ENCODE measurements around the gene KCND1. TPM values are rescaled to one million over a fixed set of nuclear protein-coding genes. Genes with fewer than 3 reads are reported as not detected.

The KCND1 gene
- total RNA-seq, 1 donor from 2014 or later: 0.41 TPM

DNA sequence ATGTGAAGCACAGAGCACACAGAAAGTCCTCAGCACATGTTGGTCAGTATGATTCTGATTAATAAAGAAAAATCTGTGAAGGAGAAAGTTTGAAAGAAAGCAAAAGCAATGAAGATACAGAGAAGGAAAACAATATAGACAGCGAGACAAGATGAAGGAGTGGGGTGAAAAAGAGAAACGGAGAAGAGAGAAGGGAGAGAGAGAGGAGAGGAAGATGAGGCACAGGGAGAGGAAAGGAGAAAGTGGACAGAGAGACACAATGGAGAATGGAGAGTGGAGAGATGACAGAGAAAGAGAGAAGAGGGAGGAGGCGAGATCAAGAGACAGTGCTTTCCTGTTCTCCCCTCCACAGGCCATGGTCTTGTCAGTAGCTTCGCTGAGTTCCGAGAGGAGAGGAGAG is 3.9 kb upstream of the KCND1 start:
- FAIRE-seq (no peak), DNase-seq (ENCODE audit: low spot score in 2 of 2) (no peak)

DNA sequence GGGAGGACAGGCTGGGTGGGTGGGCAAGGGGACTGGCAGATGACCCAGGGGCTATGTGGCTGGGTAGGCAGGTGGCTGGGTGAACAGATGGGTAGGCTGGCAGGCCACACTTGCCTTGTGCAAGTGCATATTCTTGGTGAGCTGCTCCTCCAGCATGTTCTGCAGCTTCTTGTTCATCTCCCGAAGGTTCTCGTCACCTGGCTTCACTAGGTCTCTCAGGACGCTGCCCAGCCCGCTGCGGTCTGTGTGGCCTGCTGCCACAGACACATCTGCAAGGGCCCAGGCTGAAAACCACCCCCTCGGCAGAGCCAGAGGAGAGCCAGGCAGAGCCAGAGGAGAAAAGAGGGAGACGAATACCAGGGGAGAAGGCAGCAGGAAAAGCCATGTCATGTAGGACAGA is 3.4 kb upstream of the KCND1 start:
- no peak for FAIRE-seq
- no peak for DNase-seq (ENCODE audit: low spot score in 2 of 2)

DNA sequence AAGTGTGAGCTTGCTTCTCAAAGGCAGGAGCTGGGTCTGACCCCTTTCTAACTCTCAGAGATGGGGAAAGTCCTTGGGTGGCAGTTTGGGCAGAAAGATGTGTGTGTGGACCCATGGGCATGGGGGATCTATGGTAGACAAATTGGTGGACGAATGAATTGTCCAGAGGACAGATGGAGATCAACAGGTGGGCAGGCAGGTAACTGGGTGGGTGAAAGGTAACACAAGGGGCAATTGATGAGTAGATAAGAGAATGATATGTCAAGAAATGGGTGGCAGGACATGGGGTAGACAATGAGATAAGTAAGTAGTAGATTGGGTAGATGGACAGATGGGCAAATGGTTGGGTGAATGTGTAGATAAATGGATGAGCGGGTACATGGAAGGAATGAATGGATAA is 2.9 kb upstream of the KCND1 start:
- no peak for DNase-seq (ENCODE audit: low spot score in 2 of 2)
- FAIRE-seq: no peak

DNA sequence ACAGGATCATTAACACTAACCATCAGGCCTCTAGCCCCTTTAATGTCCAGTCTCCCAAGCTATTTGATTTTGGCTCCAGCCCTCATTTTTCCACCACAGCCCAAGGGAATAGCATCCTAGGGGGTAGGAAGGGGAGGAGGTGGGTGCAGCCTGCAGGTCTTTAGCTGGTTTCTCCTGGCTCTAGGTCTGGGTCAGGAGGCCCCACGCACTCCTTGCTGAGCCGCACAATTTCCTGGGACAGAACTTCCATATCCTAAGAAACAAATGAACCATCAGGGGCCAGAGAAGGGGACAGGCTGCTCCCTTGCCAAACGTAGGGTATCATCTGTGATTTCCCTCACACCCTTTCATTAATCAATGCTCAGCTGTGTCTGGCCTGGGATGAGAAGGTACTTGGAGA is 2.4 kb upstream of the KCND1 start:
- DNase-seq (ENCODE audit: low spot score in 2 of 2) (no peak), FAIRE-seq (no peak)

DNA sequence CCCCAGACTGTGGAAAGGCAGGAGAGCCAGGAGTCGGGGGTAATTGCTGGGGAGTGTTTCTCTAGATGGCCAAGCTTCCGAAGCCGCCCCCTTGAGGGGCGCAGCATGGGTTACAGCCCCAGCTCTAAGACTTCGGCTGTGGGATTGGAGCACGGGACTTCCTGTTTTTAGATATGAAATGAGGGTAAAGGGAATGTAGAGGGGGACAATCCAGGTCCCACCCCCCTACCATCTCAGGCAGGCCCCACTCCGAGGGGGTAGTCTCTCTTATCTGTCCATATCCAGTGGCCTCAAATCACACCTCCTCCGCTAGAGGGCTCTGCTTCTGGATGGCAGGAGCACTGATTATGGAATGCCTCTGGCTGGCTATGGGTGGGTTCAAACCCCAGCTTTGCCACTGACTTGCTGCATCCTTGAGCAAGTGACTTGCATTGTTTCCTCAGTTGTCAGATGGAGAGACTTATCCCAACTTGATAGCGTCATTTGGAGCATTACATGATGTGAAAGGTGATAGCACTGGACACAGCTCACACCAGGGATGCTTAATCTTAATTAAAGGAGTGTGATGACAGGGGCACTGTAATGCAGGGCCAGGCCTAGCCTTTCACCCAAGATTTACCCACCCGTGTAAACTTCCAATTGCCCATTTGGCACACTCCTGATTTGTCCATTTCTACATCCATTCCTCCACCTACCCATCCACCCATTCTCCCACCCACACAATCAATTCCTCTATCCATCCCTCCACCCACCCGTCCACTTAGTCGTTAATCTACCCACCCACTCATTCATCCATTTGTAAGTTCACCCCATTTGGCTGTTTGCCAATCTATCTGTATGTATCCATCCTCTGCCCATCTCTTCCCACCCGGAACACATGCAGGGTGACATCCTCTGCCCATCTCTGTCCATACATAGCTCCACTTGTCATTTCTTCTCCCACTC is 848 bp upstream of the KCND1 start:
- peak in 1 of 2 donors; percentile 39 for DNase-seq (ENCODE audit: low spot score in 2 of 2)
- FAIRE-seq: no peak

DNA sequence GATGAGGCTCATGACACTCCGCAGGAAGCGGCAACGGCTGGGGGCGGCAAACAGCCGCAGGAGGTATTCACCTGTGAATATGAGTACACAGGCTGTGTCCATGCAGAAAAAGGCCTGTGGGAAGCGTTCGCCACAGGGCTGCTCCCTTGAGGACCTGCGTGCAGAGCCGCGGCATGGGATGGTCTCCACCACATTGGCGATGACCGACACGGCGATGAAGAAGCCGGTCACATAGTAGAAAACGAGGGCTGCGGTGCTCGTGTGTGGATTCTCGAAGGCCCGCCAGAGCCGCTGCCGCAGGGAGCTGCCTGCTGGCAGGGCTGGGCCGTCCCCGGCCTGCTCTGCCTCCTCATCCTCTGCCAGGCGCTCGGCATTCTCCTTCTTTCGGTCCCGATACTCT is 2.2 kb downstream of the KCND1 start:
- FAIRE-seq (no peak), DNase-seq (ENCODE audit: low spot score in 2 of 2) (no peak)

DNA sequence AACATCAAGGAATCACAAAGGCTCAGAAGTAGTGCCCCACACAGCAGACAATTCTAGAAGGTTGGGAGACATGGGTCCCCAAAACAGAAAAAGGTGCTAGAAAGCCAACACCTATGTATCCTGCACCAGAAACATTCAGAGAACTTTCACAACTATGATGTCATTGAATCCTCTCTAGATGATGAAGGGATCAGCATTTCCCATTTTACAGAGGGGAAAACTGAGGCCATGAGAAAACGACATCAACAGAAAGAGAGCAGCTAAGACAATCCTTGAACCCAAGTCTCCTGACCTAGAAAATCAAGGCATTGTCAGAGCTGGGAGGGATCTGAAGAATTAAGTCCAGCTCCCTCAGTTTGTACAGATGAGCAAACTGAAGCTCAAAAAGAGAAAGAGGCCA is 3.3 kb downstream of the KCND1 start:
- FAIRE-seq (no peak), DNase-seq (ENCODE audit: low spot score in 2 of 2) (no peak)

DNA sequence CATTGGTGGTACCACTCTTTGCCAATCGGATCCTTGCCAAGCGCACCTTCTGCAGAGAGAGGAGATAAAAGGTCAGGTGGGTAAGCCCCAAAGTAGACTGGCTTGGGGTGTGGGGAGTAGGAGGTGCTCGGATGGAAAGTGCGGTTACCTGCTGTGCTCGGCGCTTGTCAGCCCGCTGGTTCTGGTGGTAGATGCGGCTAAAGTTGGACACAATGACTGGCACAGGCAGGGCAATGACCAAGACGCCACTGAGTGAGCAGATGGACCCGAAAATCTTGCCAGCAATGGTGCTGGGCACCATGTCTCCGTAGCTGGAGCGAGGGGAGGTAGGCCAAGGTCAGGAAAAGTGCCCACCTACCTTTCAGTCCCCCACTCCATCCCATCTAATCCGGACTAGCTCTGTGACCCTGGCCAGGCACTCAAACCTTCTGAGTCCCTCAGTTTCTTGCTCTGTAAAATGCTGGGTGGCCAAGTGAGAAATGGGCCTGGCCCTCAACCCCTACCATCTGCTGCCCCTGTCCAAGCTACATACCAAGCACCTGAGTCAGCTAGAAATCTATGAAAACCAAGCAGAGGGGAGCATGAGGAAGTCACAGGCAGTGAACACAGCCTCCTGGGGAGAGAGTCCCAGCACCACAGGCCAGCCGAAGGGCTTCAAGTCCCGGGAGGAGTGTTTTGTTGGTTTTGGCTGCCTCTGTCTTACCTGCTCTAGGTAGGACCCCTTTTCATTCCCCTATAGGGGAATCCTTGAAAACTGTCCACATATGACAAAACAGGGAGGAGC is 4.7 kb downstream of the KCND1 start:
- no peak for FAIRE-seq

DNA sequence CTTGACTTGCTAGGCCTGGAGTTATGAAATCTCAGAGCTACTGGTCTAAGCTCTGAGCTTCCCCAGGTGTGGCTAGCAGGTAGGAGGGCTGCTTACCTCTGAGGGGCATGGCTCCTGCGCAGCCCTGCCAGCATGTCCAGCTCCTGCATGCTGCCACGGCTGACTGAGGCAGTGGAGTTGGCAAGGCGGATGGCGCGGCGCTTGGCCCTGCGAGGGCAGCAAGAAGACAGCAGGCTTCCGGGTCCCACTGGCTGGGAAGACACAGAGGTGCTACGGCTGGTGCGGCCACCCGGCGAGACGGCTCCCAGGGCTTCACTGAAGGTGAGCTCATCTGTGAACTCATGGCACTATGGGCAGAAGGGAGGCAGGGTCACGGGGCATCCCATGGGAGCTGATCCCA is 5.7 kb downstream of the KCND1 start:
- FAIRE-seq: no peak

More for the DNA sequence above, 4.7 kb downstream of the KCND1 start:
- DNase-seq (ENCODE audit: low spot score in 2 of 2): no peak

DNA sequence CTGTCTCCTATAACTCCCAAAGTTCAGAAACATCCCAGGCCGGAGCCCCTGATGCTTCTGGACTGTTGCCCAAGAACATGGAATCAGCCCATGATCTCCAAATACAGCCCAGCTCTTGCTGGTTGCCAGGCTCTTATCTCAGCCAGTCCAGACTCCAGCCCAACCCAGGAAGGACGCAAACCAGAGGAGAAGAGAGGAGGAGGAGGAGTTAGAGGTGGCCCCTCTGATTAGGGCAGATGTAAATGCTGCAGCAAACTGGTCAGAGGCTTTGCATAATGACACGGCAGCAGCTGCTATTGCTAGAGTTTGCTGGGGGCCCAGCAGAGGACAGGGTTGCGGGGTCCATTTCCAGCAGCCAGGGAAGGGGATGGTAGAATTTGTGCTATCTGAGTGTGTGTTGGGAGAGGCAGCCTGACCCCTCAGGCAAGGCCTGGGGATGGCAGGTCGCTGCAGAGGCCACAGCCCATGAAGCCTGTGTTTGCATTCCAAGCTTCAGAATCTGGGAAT is 10.0 kb downstream of the KCND1 start:
- DNase-seq (ENCODE audit: low spot score in 2 of 2) (no peak), FAIRE-seq (no peak)

More for the DNA sequence above, 5.7 kb downstream of the KCND1 start:
- DNase-seq (ENCODE audit: low spot score in 2 of 2): no peak

DNA sequence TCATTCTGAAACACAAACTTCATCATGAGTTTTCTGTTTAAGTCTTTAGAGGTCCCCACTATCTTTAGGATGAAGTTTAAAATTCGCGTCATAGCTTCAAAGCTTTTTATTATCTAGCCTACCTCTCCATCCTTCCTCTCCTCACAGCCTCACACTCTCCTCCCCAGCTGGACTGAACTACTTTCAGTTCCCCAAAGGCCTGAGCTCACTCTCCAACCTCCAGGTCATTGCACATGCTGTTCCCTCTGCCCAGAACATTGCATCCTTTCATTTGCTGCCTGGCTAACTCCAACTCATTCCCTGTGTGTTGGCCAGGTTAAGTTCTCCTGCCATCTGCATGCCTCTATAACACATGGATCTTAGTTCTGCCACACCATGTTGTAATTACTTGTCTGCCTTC is 11.4 kb downstream of the KCND1 start:
- FAIRE-seq (no peak), DNase-seq (ENCODE audit: low spot score in 2 of 2) (no peak)

DNA sequence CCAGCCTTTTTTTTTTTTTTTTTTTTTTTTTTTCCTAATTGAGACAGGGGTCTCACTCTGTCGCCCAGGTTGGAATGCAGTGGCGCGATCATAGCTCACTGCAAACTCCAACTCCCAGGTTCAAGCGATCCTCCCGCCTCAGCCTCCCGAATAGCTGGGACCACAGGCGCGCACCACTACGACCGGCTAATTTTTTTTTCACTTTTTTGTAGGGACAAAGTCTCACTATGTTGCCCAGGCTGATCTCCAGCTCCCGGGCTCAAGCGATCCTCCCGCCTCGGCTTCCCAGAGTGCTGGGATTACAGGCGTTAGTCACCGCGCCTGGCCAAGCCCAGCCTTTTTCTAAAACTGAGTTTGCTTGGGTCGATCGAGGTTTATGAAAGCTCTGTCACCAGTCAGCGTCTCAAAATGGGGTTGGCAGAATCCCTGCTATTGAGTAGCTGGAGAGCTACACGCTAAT is 13.0 kb downstream of the KCND1 start:
- DNase-seq (ENCODE audit: low spot score in 2 of 2) (no peak), FAIRE-seq (no peak)

DNA sequence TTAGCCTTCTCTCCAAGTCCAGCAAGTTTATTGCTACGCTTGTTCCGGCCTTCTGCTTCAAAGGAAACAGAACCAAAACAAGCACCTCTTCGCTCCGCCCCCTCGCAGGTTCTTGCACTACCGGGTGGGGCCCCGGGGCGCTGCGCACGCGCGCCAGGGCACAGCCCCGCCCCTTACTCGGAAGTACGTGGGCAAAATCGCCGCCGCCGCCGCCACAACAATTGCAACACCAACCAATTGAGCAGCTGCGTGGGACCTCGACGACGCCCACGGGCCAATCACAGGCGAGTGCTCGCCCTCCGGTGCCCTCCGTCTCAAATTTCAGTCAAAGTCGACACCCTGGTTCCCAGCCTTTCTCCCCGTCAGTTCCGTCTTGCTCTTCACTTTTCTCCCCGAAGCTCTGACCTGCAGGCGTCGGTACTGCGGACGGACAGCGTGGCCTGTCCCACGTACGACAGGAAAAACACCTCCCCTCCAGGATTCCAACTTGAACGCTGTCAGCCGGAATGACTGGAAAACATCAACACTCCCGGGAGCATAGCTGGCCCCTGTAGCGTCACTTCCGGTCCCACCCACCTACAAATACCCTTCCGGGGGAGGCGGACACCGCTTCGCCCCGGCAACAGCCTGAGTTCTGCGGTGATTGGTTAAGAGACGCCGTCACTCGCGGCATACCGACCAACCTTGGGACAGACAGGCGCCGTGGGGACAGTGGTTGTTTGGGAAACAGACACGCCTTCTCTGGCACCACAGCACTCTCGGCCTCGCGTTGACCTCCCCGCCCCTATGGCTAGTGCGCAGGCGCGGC is 13.6 kb downstream of the KCND1 start:
- FAIRE-seq (peak; percentile 92), DNase-seq (ENCODE audit: low spot score in 2 of 2) (peak; percentile 91 to 94)

DNA sequence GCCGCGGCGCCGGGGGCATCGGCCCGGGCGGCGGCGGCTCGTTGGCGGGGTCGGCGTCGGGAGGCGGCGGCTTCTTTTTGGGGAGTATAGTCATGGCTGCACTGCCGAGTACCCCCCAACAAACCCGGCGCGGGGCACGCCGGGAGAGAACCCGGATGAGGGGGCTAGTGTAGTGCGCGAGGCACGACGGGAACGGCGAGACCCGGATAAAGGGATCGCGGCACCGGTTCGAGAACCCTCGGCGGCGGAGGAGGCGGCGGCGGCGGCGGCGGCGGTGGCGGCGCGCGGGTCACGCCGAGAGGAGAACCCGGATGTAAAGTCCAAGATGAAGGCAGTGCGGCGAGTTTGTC is 14.2 kb downstream of the KCND1 start, which contains the start of gene OTUD5:
OTUD5 (minus strand) TSS at position 131 of the 350 bp plus-strand sequence; CDS start at position 94, 37 bp downstream.
- DNase-seq (ENCODE audit: low spot score in 2 of 2): peak; percentile 65 to 79

DNA sequence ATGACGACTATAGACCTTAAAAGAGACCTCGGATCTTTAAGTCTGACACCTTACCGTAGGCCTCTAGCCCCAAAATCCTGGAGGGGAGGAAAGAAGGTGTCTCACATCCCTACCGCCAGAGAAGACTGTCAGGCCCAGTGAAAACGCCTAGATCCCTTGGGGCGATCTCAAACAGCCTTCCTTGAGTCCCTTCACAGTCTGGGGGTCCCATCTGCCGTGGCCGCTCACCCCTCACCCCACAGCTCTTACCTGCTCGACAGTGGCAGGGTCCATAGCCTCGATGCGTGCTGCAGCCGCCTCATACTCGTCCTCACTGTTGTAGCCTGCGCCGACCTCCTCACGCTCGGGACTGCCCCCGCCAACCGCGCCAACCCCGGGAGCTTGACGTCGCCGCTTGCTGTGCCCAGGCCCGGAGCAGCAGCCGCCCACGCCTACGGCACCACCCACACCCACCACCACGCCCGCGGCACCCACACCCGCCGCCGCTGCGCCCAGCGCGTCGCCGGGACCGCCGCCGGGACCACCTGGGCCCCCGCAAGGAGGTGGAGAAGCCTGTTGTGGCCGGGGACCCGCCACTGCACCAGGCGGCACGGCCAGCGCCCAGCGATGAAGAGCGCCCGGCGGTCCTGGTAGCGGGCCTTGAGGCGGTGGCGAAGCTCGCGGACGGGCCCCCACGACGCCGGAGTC is 14.8 kb downstream of the KCND1 start:
- no peak for FAIRE-seq

More for the DNA sequence above, 14.2 kb downstream of the KCND1 start, which contains the start of gene OTUD5:
- no peak for FAIRE-seq

DNA sequence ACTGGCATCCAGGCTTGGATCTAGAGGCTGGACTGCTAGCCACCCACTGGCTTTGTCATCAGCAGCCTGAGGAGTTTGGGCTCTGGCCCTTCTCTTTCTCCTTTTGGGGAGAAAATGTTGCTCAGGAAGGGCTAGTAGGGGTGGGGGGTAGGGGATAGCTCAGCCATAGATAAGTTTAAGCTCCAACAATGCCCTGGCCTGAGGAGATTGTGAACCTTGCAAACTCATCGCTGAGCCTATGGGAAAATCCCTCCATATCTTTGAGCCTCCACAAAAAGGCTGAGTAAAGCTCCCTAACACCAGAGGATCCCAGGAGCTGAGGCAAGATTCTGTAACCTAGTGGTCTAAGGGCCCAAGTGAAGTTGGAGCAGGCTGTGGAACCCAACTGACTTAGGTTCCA is 23.1 kb downstream of the KCND1 start:
- DNase-seq (ENCODE audit: low spot score in 2 of 2) (no peak), FAIRE-seq (no peak)

More for the DNA sequence above, 14.8 kb downstream of the KCND1 start:
- no peak for DNase-seq (ENCODE audit: low spot score in 2 of 2)

DNA sequence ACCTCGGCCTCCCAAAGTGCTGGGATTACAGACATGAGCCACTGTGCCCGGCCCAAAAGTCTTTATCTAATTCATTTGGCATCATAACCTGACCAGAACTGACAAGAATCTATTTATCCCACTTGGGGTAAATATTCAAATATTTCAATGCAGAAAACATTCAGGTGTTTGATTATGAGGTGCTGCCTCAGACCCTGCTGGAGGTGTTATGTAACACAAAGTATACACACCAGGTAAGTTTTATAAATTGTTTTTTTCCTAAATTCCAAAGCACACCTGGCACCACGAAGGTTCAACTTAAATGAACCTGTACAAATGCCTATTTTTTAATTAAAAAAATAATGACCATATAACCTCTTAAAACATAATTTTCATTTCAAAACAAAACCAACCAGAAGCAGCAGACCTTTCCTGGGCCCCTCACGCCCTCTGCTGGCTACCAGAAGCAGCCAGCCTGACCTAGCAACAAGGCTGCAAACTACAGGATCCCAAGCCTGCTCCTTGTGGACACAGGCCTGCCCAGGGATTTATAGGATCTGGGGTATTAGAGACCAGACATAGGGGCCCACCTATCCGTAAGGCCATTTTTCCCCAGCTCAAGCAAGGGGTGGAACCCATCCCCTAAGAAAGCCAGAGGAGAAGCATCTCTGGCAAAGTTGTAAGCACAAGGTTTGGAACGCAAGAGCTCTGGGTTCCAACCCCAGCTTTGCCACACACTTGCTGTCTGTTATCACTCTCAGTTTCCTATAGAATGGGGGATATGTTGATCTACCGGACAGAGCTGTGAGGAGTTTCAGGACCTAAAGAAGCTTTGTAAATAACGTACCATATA is 25.9 kb downstream of the KCND1 start:
- peak in 1 of 2 donors; percentile 38 for DNase-seq (ENCODE audit: low spot score in 2 of 2)
- no peak for FAIRE-seq

DNA sequence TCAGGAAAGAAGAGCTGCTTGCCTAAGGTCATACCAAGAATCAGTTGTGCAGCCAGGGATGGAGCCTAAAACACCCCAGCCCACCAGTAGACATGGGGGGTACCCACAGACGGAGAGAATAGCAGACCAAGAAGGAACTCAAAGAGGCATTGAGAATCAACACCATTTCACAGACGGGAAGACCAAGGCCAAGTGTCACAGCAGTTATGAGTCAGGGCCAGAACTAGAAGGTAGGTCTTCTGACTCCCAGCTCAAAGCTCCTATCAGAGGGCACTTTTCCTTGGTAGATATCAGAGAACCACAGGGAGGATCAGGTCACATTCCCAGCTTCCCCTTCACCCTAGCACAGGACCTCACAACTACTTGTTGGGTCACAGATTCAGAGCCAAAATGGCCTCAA is 28.7 kb downstream of the KCND1 start:
- FAIRE-seq: no peak

More for the DNA sequence above, 28.7 kb downstream of the KCND1 start:
- DNase-seq (ENCODE audit: low spot score in 2 of 2): no peak

All from frontal cortex (tissue), 4 donors.